Right renal pelvis (tissue), 4 donors: ENCODE data around the gene SLC24A4. TPM values are rescaled to one million over a fixed set of nuclear protein-coding genes. Genes with fewer than 3 reads are reported as not detected.

ENCODE experiments used
- DNase-seq, 4 donors: peaks; one replicate each; pipeline ENCODE4 v3.0.0-alpha.2; 2013; ENCODE audit warnings: low read depth in 4 of 4, low spot score in 3 of 4, missing footprints in 1 of 4
- polyA plus RNA-seq, 4 donors: library from polyadenylated mRNA; unstranded; fragments of 120-200 nt; gene quantifications; one replicate each; pipeline ENCODE4 v1.2.1, GENCODE V29; 2013; ENCODE audit not compliant: insufficient read length in 4 of 4

SLC24A4 gene
- polyA plus RNA-seq, 4 donors = 0.14 to 0.37 (median 0.15) TPM

- no peak for DNase-seq
Measured at GRCh38 chr14:92430686-92431085, 107.7 kb downstream of the SLC24A4 start.

DNA sequence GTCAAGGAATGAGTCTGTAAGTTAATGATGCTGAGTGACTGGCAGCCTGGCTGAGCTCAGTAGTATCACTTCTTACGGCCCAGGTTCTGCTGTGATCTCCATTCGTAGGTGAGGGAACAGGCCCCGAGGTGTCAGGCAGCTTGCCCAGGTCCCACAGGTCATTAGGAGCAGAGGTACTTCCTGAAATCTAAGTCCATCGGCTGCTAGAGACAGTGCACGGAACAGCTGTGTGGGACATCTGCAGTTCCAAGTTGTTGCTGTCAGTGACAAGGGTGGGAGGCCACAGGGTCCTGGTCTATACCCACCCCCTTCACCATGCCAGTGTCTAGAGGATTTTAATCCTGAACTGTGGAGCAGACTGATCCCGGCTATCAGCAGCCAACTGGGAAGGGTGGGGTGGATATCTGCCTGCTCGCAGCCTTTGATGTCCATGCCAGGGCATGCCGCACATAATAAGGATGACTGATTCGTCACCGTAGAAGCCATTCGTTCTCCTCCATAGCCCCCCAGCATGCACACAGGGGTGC is 108.3 kb downstream of the SLC24A4 start:
- no peak for DNase-seq

- DNase-seq = no peak
Measured at GRCh38 chr14:92433407-92433806, 110.4 kb downstream of the SLC24A4 start.

- DNase-seq = no peak
Measured at GRCh38 chr14:92435154-92435553, 112.2 kb downstream of the SLC24A4 start.

GRCh38 chr14:92436115-92436776 is 113.3 kb downstream of the SLC24A4 start:
- DNase-seq = no peak

DNA sequence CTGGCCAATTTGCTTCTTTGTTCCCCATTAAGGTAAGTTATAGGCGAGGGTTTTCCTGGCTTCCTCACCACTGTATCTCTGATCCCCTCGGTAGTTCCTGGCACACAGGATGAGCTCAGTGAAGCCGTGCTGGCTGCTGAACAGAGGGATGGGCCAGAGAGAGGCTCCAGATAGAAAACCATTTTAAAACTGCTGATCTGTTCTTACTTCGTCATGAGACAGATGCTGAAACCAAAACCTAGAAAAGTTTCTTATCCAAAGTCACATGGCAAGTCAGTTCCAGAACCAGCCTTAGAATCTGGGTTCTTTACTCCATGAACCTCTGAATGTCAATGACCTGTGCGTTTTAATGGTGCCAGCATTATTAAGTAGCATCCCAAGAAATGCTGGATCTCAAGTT is 114.3 kb downstream of the SLC24A4 start:
- no peak for DNase-seq

DNA sequence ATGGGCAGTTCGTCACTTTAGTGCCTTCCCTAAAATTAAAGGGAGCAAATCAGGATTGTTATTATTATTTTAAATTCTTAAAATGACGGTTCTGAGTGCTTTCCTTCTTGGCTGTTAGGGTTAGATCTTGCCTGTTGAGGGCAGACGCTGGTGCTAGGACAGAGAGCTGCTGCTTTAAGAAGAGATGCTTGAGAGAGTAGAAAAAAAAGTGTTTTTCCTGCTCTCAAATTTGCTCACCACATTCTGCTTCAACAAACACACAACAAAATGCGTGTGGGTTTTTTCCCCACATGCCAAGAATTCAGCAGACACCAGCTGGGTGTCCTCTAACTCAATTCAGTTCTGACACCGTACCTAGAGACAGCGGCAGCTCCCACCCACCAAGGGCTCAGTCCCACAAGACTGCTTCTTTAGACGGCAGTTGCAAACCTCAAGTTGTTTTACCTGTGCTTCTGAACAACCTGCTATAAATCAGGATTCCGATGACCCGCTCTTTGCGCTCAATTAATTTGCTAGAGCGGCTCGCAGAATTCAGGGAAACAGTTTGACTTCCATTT is 114.8 kb downstream of the SLC24A4 start:
- peak in 2 of 4 donors; percentile 25 to 28 for DNase-seq

DNA sequence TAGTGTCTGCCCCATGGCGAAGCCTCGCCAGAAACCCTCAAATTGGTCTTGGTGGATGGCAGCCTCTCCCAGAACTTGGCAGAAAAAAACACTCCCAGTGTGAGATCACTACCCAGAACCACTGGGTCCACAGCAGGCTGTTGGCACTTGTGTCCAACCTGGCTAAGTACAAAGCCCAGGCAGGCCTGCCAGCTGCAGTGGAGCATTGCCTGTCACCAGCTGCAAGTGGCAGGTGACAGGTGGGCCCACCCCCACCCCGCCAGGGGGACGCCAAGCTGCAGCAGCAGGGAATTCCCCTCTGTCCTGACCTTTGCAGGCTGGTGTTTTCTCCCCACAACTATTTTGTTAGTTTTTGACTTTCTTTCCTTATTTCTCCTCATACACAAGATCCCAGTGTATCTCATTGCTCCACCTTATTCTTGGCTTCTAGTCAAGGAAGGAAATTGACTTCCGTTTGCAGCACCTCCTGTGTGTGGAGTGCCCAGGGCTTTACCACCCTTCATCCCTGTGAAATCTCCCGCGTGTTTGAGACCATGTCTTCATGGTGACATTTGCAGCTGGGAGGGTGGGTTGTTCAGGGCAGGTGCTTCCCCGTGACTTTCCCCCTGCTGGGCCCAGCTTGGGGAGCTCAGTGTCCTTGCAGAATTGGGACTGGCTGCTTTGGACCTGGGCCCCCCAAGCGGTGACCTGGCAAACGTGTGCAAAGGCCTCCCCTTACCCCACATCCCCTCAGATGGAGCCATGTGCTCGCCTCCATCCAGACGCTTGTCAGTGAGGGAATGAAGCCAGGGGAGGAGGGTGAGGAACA is 116.8 kb downstream of the SLC24A4 start:
- no peak for DNase-seq

DNA sequence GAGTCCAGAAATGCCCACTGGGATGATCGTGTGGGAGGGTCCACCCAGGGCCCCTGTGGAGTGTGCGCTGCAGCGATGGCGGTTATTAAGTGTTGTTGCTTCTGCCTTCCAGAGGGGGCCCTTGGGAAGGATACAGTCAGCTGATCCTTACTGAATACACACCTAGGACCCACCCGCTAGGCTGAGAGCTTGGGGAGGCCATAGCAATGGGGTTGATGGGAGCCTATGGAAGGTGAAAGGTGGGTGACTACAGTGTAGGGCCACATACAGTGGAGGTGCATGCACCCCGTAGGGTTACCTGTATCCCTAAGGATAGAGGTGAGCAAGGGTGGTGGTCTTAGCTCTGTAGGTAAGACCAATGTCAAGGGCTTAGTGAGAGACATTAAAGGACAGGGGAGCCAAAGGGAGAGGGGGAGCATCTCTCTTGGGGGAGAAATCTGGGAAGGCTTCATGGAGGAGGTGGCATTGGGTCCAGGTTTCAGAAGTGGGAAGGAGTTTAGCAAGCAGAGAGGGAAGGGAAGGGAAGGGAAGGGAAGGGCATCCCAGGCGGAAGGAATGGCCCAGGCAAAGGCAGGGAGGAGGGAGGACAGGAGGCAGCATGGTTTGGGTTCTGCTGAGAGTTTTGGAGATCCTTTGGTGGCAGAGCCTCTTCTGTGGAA is 117.5 kb downstream of the SLC24A4 start:
- no peak for DNase-seq

DNA sequence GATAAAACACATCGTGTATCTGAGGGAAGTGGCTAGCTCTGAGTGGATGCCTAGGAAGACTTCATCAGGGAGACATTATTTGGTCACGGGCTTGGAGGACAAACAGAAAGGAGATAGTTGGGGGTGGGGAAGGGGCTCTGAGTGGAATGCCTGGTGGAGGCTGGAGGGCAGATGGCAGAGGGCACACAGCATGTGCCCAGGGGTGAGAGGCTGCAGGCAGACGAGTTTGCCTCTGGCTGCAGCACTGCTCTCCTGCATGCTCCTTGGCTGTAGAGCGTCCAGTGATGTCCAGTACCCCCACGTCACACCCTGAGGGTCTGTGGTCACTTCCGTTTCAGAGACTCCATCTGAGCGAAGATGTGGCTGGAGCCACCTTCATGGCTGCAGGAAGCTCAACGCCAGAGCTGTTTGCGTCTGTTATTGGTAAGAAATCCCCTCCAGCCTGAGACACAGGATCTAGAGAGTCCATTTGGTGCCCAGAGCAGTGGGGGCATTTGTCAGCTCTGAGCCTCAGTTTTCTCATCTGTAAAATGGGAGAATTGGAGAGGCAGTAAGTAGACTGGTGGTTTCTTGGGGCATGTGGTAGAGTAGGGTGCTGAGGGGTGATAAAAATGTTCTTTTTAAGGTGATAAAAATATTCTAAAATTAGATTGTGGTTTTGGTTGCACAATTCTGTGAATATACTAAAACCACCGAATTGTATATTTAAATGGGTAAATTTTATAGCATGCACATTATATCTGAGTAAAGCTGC is 119.0 kb downstream of the SLC24A4 start:
- DNase-seq = no peak

GRCh38 chr14:92443167-92443566 is 120.2 kb downstream of the SLC24A4 start:
- no peak for DNase-seq

DNA sequence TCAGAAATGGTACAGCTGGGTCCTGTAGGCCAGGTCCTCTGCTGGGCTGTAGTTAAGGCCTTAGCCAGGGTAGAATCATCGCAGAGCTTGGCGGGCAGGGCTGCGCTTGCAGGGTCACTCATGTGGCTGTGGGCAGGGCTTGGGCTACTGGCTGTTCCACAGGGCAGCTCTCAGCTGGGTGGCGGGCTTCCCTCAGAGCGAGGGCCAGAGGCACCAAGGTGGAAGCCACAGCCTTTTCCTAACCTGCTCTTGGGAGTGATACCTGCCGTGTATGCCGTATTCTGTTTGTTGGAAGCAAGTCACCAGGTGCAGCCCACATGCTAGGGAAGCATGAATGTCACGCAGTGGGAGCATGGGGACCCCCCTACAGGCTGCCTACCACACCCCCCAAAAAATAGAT is 120.8 kb downstream of the SLC24A4 start:
- no peak for DNase-seq

DNA sequence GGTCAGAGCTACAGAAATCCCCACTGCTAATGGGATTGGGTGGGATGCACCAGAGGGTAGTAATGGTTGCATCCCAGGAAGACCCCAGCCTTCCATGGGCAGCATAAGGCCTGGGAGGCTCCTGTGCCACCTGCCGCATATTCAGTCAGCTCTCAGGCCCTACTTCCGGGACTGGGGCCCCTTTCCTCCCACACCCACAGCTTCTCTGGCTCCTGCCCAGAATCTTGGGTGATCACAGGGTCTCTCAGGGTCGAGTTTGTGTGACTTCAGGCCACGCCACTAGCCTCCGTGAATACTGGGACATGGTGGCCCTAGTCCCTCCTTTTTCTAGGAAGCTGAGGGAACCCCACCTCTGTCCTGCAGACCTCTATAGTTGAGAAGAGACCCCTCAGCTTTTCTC is 123.8 kb downstream of the SLC24A4 start:
- no peak for DNase-seq

- no peak for DNase-seq
Measured at GRCh38 chr14:92447416-92448197, 124.6 kb downstream of the SLC24A4 start.

- no peak for DNase-seq
Measured at GRCh38 chr14:92448786-92449185, 125.8 kb downstream of the SLC24A4 start.

DNA sequence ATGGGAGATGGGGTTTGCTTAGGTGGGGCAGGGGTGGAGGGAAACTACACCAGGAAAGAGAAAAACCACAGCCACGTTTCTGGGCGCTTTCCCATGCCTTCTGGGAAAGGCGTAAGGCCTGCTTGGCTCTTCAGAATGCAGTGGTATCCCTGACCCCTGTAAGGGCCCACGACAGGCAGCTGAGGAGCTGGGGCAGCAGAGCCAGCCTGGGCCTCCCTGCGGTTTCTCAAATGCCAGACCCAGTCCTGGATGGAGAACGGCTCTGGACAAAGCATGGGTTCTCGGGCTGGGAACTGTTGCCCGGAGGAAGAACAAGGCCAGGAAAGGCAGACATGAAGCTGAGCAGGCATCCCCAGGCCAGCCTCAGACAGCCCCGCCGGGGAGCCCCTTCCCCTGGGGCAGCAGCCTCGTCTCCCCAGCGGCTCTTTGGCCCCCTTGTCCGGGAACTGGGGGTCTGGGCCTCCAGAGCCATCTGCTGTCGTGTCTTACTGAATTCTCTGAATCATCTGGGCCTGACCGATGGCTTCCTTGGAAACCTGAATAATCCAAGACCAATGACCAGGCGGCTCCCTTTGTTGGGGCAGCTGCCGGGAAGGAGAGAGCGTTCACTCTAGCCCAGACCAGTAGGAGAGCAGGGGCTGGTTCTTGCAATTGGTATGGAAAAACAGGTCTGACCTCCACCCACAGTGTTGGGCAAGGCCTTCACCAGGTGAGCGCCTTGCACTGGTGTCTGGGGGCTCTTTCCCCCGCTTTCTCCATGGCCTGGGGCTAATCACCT is 126.6 kb downstream of the SLC24A4 start:
- no peak for DNase-seq

DNA sequence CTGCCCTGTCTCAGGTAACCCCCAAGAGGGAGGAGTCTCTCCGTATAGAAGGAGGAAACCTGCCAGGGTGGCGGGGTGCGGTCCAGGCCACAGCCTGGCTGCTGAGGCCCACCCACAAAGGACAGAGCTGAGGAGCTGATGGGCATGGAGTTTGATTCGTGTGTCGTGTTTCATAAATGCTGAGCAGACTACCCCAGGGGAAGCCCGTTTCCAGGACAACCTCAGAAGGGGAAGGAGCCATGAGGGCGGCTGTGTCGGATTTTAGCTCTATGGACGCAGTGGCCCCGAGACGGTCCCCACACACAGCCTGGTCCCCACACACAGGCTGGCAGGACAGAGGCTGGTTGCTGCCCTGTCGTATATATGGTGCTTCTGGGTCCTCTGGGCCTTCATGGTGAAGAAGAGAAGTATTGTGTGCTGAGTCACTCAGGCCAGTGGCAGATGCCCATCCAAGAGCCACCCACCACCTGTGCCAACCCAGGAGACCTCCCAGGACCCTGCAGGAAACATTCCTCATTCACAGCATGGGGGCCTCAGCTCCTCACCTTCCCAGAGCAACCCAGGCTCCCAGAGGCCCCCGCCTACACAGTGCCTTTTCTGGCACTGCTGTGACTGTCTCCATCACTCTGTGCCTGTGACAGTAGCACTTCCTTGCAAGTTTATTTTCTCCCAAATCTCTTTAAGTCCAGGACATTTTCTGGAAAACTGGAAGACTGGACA is 127.5 kb downstream of the SLC24A4 start:
- no peak for DNase-seq

- no peak for DNase-seq
Measured at GRCh38 chr14:92451245-92451644, 128.3 kb downstream of the SLC24A4 start.
